DND-41 (cell line): ENCODE measurements around the gene PASK.

ENCODE experiments used
- CTCF ChIP-seq: IDR thresholded peaks from 2 replicates; pipeline ENCODE4 v1.5.1; 2012; ENCODE audit warnings: borderline replicate concordance, low read length, moderate library complexity, mild to moderate bottlenecking; ENCODE audit not compliant: poor library complexity, severe bottlenecking; ENCODE audit errors: extremely low read depth
- EZH2 ChIP-seq: IDR thresholded peaks from 3 replicates; pipeline ENCODE4 v1.6.1; 2012; ENCODE audit warnings: borderline replicate concordance, low read depth, mild to moderate bottlenecking, moderate library complexity, low read length, inconsistent platforms; ENCODE audit not compliant: severe bottlenecking

- TF ChIP-seq CTCF (no peak), EZH2 (no peak)
These were observed 46.1 kb downstream of the PASK start for GRCh38 chr2:241103176-241103595.
